Testis (tissue), 2 donors: Measurements from ENCODE around the gene SRSF8.

Source experiments
- CTCF ChIP-seq, 3 experiments: fragments of 450-650 bp in 2 of 3; fragments of 200-600 bp in 1 of 3; sonication (generic) in 1 of 3; IDR thresholded peaks; one replicate each; pipeline ENCODE4 v1.5.1; 2016 to 2019; ENCODE audit warnings: antibody characterized with exemption in 3 of 3, mild to moderate bottlenecking in 2 of 3, moderate library complexity in 1 of 3
- POLR2A ChIP-seq: fragments of 450-650 bp; IDR thresholded peaks from one replicate; pipeline ENCODE4 v1.6.1; 2017; ENCODE audit warnings: antibody characterized with exemption, mild to moderate bottlenecking, moderate library complexity

GRCh38 chr11:95081412-95081811 is 14.7 kb downstream of the SRSF8 start:
- TF ChIP-seq CTCF (IDR thresholded peaks at IDR 0.05) (no peak), POLR2A (no peak)
